PFSK-1 (cell line): ENCODE data around the gene FAM13A.

Experiments used
- FOXP2 ChIP-seq: optimal IDR thresholded peaks from 2 replicates; pipeline ENCODE3; 2011; ENCODE audit warnings: borderline replicate concordance, control low read depth, inconsistent platforms; ENCODE audit not compliant: insufficient read depth; ENCODE audit errors: extremely low read length, extremely low read depth
- SIN3A ChIP-seq: IDR thresholded peaks from 2 replicates; pipeline ENCODE4 v1.6.1; 2012; ENCODE audit warnings: mild to moderate bottlenecking, low read length, moderate library complexity, borderline replicate concordance; ENCODE audit not compliant: insufficient read depth

GRCh38 chr4:88969746-88970145, 87.2 kb downstream of the FAM13A start:
- TF ChIP-seq SIN3A (no peak), FOXP2 (no peak)
